NCI-H510A (cell line): ENCODE results near the gene GABBR2.
"Not testable (repeated sequence)": the region's sequence is repeated elsewhere in the genome, so short reads cannot be mapped to it uniquely, and the experiment has no call there.

Experiments
- DNase-seq: peaks from one replicate; lab custom pipeline; 2025; lab: John Stamatoyannopoulos, UW

GABBR2 gene

DNA sequence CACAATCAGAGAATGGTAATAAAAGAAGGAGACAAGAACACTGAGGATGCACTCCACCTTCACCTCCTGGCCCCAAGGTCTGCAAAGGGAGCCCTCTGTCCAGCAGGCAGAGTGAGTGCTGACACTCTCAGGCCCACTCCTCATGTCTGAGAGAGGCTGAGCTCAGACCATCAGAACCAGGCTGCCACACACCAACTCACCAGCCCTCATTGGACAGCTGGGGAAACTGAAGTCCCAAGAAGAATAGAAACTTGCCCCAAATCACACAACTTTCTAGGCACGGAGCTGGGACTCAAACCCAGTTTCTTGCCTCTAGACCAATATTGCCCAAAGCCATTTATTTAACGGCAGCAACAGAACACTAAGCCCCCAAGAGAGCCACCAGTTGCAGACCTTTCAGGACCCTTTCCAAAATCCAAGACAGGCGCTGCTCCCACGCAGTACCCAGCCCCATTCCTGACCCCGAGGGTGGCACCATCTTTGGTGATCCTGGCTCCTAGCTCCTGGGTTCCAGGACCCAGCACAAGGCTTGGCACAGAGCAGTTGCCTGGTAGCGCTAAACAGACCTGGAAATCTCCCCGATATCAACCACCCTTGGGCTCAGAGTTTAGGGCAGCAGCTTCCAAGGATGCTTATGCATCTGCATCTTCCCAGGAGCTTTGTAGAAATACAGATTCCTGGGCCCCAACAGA is 192.4 kb downstream of the GABBR2 start:
- no peak for DNase-seq

DNA sequence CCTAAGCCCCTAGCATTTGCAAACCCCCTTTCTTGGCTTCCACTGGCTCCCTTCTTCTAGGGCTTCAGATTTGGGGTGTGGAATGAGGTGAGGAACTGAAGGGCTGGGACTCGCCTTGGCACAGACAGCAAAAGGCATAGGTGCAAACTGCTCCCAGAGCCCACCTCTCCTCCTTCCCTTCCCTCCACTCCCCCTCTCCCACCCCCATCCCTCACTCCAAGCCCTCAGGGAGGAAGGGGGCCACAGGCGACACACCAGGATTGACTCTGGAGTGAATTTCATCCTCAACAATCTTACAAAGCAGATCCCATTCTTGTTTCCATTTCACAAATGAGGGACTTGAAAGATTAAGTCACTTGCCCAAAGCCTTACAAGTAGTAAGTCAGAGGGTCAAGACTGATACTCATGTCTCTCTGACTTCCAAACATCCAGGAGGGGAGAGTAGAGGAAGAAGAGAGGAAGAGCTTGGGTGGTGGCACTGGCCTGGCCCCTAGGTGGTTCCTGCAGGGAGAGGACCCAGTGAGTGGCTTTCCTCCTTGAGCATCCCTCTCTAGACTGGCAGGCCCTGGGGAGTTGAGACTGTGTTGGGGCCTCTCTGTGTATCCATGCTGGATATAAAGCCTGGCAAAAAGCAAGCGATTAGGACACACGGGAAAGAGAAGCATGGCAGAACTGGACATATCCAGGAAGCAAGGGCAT is 193.1 kb downstream of the GABBR2 start:
- no peak for DNase-seq

GRCh38 chr9:98514841-98515240 is 193.9 kb downstream of the GABBR2 start:
- DNase-seq, result no peak

- not testable (repeated sequence) for DNase-seq
Observed at GRCh38 chr9:98508217-98508919, 200.4 kb downstream of the GABBR2 start.

- no peak for DNase-seq
Observed at GRCh38 chr9:98506422-98507054, 202.2 kb downstream of the GABBR2 start.

DNA sequence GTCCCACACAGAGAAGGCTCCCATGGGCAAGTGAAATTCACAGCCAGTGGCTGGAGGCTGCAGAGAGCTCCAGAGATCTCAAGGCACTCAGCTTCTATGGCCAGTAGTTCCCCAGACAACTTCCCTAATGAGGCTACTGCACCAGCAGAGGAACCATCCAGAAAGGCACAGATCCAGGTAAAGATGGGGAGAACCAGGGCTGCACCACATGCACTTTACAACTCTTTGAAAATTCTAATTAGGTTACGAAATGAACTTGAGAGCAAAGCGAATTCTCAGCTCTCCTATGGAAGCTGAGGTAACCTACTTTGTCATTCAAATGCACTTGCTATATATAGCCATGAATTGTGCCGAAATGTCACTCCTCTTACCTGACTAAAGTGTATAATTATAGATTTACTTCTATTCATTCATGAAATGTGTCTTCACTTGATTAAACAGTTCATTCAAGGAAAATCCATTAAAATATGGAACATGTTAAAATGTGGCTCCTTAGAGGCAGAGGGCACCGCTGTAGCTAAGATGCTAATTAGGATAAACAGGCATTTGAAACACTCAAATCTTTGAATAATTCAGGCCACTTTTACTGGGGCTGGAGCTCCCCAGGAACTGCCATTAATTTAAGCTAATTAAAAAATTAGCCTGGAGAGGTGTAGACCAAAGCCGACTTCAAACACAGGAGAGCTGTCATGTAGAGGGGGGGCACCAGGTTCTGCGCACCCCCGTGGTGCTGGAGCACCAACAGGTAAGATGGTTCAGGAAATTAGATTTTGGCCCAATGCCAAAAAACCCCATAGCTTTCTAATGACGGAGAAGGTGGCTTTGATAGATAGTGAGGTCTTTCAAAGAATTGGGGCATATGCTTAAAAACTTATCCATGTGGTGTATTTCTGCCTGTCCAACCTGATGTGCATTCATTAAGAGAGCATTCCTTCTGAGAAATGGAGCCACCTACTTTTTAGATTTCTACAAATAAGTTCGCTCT is 204.1 kb downstream of the GABBR2 start:
- DNase-seq, result no peak

GRCh38 chr9:98503867-98504266 is 204.9 kb downstream of the GABBR2 start:
- no peak for DNase-seq

DNA sequence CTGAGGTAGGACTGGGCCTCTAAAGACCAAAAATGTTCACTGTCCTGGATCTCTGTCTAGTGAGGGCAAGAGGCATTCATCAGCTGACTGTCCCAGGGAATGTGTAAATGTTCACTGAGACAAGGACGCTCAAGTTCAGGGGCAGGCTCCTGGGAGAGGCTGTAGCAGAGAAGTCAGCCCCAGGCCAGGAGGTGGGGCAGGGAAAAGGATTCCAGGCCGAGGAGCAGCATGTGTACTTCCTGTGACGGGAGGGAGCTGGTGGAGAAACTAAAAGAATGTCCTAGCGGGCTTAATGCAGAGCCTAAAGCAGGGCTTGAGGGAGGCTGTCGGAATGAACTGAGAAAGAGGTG is 205.8 kb downstream of the GABBR2 start:
- DNase-seq, result no peak

DNA sequence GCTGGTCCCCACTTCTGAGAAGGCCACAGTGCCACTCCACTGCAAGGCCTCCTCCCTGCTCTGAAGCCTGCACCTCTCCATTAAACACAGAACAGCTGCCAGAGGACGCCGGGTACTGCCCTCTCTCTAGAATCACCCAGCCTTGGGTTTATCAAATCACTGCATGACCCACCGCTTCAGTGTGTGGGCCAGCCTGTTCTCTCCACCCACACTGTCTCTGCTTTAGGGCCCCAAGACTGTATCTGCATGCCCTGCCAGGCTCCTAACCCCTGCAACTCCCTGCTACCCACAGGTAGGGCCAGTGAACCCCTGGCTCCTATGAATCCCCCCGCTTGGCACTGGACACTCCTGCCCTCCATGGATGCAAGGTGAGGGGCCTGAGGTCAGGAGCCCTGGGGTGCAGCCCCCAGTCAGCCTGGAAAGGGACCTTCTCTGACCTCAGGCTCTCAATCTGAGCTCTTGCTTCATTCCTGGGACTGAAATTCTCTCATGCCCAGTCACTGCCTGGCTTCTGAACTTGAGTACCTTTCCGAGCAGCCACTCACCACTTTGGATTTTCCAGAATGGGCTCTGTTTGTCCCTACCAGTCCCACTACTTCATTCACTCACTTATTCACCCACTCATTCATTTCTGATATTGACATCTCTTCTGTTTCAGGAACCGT is 206.3 kb downstream of the GABBR2 start:
- no peak for DNase-seq

- DNase-seq, result no peak
Observed at GRCh38 chr9:98501819-98502218, 206.9 kb downstream of the GABBR2 start.

DNA sequence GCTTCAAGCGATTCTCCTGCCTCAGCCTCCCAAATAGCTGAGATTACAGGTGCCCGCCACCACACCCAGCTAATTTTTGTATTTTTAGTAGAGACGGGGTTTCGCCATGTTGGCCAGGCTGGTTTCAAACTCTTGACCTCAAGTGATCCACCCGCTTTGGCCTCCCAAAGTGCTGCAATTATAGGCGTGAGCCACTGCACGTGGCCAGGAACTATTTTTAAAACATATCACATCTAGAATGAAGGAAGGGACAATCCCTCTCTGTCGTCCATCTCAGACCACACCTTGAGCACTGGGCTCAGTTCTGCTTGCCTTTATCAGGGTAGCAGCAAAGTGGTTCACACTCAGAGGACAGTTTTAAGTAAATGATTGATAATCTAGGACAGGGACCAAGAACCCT is 207.5 kb downstream of the GABBR2 start:
- DNase-seq, result not testable (repeated sequence)

GRCh38 chr9:98500337-98500919 is 208.3 kb downstream of the GABBR2 start:
- no peak for DNase-seq

GRCh38 chr9:98495530-98495929 is 213.2 kb downstream of the GABBR2 start:
- DNase-seq, result no peak

- no peak for DNase-seq
Observed at GRCh38 chr9:98494852-98495251, 213.9 kb downstream of the GABBR2 start.

GRCh38 chr9:98491828-98492227 is 216.9 kb downstream of the GABBR2 start:
- DNase-seq, result no peak

DNA sequence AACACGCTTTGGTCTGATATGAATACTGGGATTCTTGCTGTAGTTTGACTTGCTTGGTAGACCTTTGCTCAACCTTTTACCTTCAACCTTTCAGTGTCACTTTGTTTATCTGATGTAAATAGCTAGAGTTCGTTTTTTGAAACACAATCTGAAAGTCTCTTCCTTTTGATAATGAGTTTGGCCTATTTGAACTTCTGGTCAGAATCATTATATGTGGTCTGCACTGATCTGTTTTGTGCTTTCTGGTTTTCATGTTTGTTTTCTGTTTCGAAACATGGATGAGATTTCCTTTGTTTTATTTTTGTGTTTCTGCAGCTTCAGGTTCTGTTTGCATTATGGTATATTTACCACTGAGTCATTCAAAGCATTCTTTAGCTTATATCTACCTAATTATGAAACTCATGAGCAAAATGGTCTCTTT is 217.5 kb downstream of the GABBR2 start:
- no peak for DNase-seq

GRCh38 chr9:98488571-98489312 is 220.0 kb downstream of the GABBR2 start:
- no peak for DNase-seq

DNA sequence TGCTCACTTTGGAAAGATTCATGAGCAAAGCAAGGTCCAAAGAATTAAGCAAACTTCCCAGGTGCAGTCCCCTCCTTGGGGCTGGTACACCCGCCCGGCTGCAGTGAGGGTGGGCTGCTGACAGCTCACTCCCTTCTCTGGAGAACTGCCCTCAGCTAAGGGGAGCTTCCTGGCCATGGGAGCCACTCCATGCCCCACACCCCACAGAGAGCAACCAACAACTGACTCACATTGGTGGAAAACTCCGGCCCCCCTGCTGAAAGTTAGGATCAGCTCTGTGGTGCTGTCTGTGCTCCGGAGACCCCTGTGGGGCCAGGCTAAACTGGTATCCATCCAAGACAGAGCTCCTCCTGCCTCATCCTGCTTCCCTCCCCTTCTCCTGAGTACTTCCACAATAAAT is 223.0 kb downstream of the GABBR2 start:
- DNase-seq, result no peak

GRCh38 chr9:98484162-98484561 is 224.6 kb downstream of the GABBR2 start:
- no peak for DNase-seq

DNA sequence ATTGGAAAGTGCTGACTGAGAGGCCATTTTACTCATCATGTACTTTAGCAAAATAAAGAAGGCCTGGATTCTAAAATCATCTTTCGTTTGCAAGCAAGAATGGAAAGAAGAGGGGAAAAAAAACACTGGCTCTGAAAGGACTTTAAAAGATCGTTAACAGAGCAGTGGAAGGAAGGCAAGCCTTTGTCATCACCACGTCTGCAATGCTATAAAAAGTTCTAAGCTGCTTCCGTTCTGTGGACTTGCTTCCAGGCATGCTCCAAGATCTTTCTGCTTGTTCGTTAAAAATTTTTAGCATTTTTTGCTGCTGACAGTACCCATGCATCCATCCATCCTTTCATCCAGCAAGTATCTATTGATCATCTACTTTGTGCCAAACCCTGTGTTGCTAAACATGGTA is 226.5 kb downstream of the GABBR2 start:
- DNase-seq, result no peak
